Measurements from ENCODE around the gene COL4A6. TPM values are rescaled to one million over a fixed set of nuclear protein-coding genes. Genes with fewer than 3 reads are reported as not detected.

COL4A6 gene
- total RNA-seq, 4 donors from 2014 or later = 0.27 to 1.5 (median 1.1) TPM

DNA sequence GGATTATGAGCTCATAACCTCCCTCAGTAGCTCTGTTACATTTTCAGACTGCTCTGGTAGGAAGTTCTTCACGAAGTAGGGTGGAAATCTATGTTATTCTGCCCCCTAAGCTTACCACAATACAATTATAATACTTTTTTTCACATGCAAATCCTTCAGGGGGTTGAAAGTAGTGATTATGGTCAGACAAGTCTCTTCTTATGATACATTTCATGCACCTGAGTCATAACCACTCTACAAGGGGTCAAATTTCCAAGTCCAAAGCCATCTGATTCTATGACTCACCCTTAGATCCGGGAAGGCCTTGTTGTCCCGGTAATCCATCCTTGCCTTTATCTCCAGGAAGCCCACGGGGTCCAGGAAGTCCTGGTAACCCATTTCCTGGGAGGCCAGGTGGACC is 251.4 kb downstream of the COL4A6 start:
- Histone ChIP-seq H3K4me3 (replicated peaks in 1 of 3) (no peak overlapping the region), H3K9me3 (no peaks in the 10 kb centered on the region), H3K27me3 (no peaks in the 10 kb centered on the region), H3K4me1 (no peaks in the 10 kb centered on the region), H3K36me3 (no peaks in the 10 kb centered on the region), H3K27ac (no peak overlapping the region)
- 64 to 86% methylated on average over 4 of the region's 4 CpGs for WGBS, 2 donors
- no peak for TF ChIP-seq CTCF (IDR thresholded peaks at IDR 0.05)
- TF ChIP-seq POLR2A (IDR thresholded peaks at IDR 0.05) = no peak
- DNase-seq = no peak
- intact Hi-C loops (cut with DNase I) = no loop called here

DNA sequence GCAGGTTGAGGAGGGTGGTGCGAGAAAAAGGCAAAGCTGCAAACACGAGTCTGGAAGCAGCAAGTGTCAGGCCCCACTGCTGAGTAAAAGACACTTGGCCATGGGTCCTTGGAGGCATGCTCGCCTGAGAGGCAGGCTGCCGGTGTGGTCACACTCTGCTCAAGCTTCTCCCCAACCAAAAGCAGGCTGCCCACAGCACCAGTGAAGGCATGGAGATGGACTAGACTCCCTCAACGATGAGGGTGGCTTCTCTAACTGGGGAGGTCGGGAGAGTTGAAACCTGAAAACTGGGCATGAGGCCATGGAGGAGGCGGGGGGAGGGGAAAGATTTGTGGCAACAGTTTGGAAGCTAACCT is 260.1 kb downstream of the COL4A6 start:
- Histone ChIP-seq H3K36me3 (no peaks in the 10 kb centered on the region), H3K9me3 (no peaks in the 10 kb centered on the region), H3K27ac (no peak overlapping the region), H3K4me3 (replicated peaks in 1 of 3) (no peak overlapping the region), H3K4me1 (no peaks in the 10 kb centered on the region), H3K27me3 (no peaks in the 10 kb centered on the region)
- WGBS, 2 donors = 70 to 71% methylated on average over 6 to 7 of the region's 7 CpGs
- no peak for DNase-seq
- intact Hi-C loops (cut with DNase I) = no loop called here
- TF ChIP-seq POLR2A (IDR thresholded peaks at IDR 0.05) (no peak), CTCF (IDR thresholded peaks at IDR 0.05) (no peak)

DNA sequence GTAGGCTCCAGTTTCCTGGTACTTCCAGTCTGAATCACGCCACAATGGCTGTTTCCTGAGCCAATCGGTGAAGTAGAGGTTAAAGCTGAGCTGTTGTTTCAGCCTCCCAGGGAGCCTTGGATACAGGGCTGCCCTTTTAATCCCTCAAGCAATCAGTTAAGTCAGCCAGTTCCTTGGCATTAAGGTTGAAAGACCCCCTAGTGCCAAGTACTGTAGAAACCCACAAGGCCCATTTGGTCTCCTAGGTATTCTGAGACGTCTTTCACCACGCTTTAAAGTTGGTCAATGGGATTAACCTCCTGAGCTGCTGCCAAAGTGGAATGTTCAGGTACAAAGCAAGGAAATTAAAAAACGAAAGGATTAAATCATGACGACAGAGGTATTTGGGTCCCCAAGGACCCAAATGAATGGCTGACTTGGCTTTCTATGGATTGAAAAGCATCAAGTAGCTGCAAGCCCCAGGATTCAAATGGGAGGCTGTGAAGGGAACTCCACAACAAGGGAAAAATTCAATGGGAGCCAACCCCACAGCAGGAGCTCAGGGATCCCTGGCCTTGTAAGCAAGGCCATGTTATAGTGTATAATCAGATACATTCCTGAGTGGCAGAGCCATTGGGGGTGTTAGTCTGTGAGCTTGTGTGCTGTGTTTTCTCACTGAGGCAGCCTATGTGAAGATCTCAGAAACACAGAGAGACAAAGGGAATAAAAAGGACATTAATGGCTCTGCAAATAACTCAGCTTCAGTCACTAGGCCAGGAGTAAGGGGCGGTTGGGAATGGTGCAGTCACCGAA is 260.7 kb downstream of the COL4A6 start:
- H3K4me3 ChIP-seq (replicated peaks in 1 of 3) = no peak overlapping the region
- H3K36me3 ChIP-seq = no peaks in the 10 kb centered on the region
- intact Hi-C loops (cut with DNase I) = no loop called here
- no peak overlapping the region for H3K27ac ChIP-seq
- WGBS, 2 donors = 83 to 85% methylated on average over 8 of the region's 8 CpGs
- TF ChIP-seq CTCF (IDR thresholded peaks at IDR 0.05) = no peak
- no peak for TF ChIP-seq POLR2A (IDR thresholded peaks at IDR 0.05)
- H3K4me1 ChIP-seq = no peaks in the 10 kb centered on the region
- no peaks in the 10 kb centered on the region for H3K9me3 ChIP-seq
- no peaks in the 10 kb centered on the region for H3K27me3 ChIP-seq
- no peak for DNase-seq

DNA sequence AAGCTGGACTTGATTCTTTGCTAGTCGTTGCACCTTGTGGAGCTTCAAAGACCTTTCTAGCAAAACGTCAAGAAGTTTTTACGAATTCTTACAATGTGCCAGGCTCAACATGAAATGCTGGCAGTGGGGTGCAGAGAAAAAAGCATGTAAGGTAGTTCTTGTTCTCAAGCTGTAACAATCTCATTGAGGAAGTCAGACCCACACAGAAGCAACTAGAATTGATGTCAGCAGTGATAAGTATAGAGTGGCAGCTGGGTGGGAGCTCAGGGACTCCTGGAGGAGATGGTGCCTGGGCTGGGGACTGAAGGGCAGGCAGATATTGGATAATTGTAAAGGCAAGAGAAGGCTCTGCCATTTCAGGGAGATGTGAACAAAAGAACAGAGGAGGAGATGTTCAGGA is 264.3 kb downstream of the COL4A6 start:
- no peaks in the 10 kb centered on the region for H3K4me1 ChIP-seq
- DNase-seq = no peak
- intact Hi-C loops (cut with DNase I) = no loop called here
- TF ChIP-seq CTCF (IDR thresholded peaks at IDR 0.05) (no peak), POLR2A (IDR thresholded peaks at IDR 0.05) (no peak)
- WGBS, 2 donors = 55 to 89% methylated on average over 3 of the region's 3 CpGs
- no peaks in the 10 kb centered on the region for H3K27me3 ChIP-seq
- H3K9me3 ChIP-seq = no peaks in the 10 kb centered on the region
- no peak overlapping the region for H3K27ac ChIP-seq
- no peak overlapping the region for H3K4me3 ChIP-seq (replicated peaks in 1 of 3)
- H3K36me3 ChIP-seq = no peaks in the 10 kb centered on the region

- Histone ChIP-seq H3K4me3 (replicated peaks in 1 of 3) (no peak overlapping the region), H3K9me3 (no peaks in the 10 kb centered on the region), H3K27ac (no peak overlapping the region), H3K36me3 (no peaks in the 10 kb centered on the region), H3K4me1 (no peaks in the 10 kb centered on the region), H3K27me3 (no peaks in the 10 kb centered on the region)
- intact Hi-C loops (cut with DNase I) = no loop called here
- no peak for DNase-seq
- 89 to 97% methylated on average over 2 to 4 of the region's 4 CpGs for WGBS, 2 donors
- TF ChIP-seq CTCF (IDR thresholded peaks at IDR 0.05) (no peak), POLR2A (IDR thresholded peaks at IDR 0.05) (no peak)
These were observed 266.6 kb downstream of the COL4A6 start for GRCh38 chrX:108171671-108172070.

Measured in thyroid gland (tissue), 4 donors.